Esophagus squamous epithelium (tissue), 5 donors: Measurements from ENCODE around the gene RIC8B. TPM values are rescaled to one million over a fixed set of nuclear protein-coding genes. Genes with fewer than 3 reads are reported as not detected.

Experiments
- DNase-seq: peaks from one replicate; lab custom pipeline; 2025; lab: John Stamatoyannopoulos, UW
- H3K27ac ChIP-seq, 4 donors: fragments of 200-600 bp; sonication (generic); one replicate each; pipeline ENCODE4 v1.5.1; 2016 to 2019; ENCODE audit warnings: mild to moderate bottlenecking in 1 of 4
- H3K27me3 ChIP-seq, 4 donors: fragments of 200-600 bp; sonication (generic); 1 replicate in 3 of 4; 2 replicates in 1 of 4; pipeline versions ENCODE4 v1.5.1 to v1.6.0; 2017 to 2021; ENCODE audit warnings: antibody characterized with exemption in 1 of 4
- H3K36me3 ChIP-seq, 3 donors: fragments of 200-600 bp; sonication (generic); one replicate each; pipeline ENCODE4 v1.5.1; 2016 to 2019
- H3K4me1 ChIP-seq, 3 donors: fragments of 200-600 bp; sonication (generic); one replicate each; pipeline ENCODE4 v1.5.1; 2017 to 2019
- H3K4me3 ChIP-seq, 4 donors: fragments of 200-600 bp; sonication (generic); 1 replicate in 3 of 4; 2 replicates in 1 of 4; pipeline ENCODE4 v1.5.1; 2016 to 2019; ENCODE audit warnings: mild to moderate bottlenecking in 2 of 4, moderate library complexity in 1 of 4
- H3K9me3 ChIP-seq, 3 donors: fragments of 200-600 bp; sonication (generic); one replicate each; pipeline ENCODE4 v1.5.1; 2016 to 2019
- CTCF ChIP-seq, 6 experiments: fragments of 450-650 bp in 4 of 6; fragments of 200-600 bp in 2 of 6; sonication (generic) in 2 of 6; IDR thresholded peaks; one replicate each; pipeline ENCODE4 v1.5.1; 2016 to 2019; ENCODE audit warnings: antibody characterized with exemption in 6 of 6, mild to moderate bottlenecking in 4 of 6, moderate library complexity in 4 of 6
- POLR2A ChIP-seq, 4 donors: fragments of 450-650 bp; IDR thresholded peaks; one replicate each; pipeline ENCODE4 v1.6.1; 2017; ENCODE audit warnings: antibody characterized with exemption in 4 of 4, mild to moderate bottlenecking in 4 of 4, moderate library complexity in 3 of 4
- WGBS, 2 donors: methylation state at CpG; one replicate each; pipeline ENCODE4 v1.1.5; 2018; 5-methylcytosine and 5-hydroxymethylcytosine counted together
- intact Hi-C: fragments of 100-400 bp; cut with DNase I; formaldehyde crosslinking; loops from one replicate; pipeline ENCODE4 v1.15.0; 2022
- total RNA-seq, 4 donors: library from RNA; depleted of rRNA; stranded (reverse); fragments of >200 nt; gene quantifications; one replicate each; pipeline ENCODE4 v1.1.0, GENCODE V29; 2016
- donor health status: DM: yes; HTN: yes; CAD: no.

Gene RIC8B
- total RNA-seq, 4 donors from 2014 or later, result 2.7 to 7.3 (median 5.0) TPM

GRCh38 chr12:106794369-106794768 is 19.9 kb downstream of the RIC8B start:
- Histone ChIP-seq H3K4me3 (no peak overlapping the region), H3K27ac (no peak overlapping the region), H3K27me3 (no peaks in the 10 kb centered on the region), H3K36me3 (peaks cover 0 to 15% (median 0%) of the 10 kb centered on the region in 3 donors), H3K4me1 (peaks cover 0 to 12% (median 0%) of the 10 kb centered on the region in 3 donors), H3K9me3 (no peaks in the 10 kb centered on the region)
- no peak for DNase-seq
- TF ChIP-seq POLR2A (IDR thresholded peaks at IDR 0.05) (no peak), CTCF (IDR thresholded peaks at IDR 0.05) (no peak)
- 64 to 69% methylated on average over 1 of the region's 1 CpG for WGBS, 2 donors
- intact Hi-C loops, result no loop called here

DNA sequence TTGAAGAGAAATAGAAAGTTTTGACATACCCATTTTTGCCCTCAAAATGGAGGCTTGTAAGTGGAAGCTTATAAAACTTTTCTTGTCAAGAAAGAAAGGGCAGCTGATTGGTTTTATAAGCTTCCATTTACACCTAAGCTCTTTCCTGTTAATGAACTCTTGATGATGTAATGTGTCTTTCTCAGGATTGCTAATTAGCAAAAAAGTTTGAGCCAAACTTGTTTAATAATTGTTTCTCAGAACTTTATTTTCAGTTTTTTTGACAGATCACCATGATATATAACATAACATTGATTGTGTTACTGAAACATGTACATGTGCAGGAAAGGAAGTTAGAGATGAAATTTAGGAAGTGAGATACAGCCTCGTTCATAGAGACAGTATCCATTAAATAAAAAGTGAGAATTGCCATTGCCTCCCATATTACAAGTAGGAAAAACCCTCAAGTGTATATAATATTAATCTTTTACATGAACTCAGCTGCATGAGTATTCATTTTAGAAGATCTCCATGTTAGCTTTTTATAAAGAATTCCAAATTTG is 26.8 kb downstream of the RIC8B start:
- Histone ChIP-seq H3K27ac (no peak overlapping the region), H3K4me3 (no peak overlapping the region), H3K4me1 (no peaks in the 10 kb centered on the region), H3K9me3 (no peaks in the 10 kb centered on the region), H3K36me3 (peaks cover 0 to 18% (median 0%) of the 10 kb centered on the region in 3 donors), H3K27me3 (no peaks in the 10 kb centered on the region)
- DNase-seq, result no peak
- WGBS, 2 donors, result 44 to 53% methylated on average over 1 of the region's 1 CpG
- intact Hi-C loops, result no loop called here
- TF ChIP-seq POLR2A (IDR thresholded peaks at IDR 0.05), result no peak
- TF ChIP-seq CTCF (IDR thresholded peaks at IDR 0.05), result no peak

- no peak overlapping the region for H3K27ac ChIP-seq
- no peak for TF ChIP-seq CTCF (IDR thresholded peaks at IDR 0.05)
Observed at GRCh38 chr12:106801830-106802533, 27.5 kb downstream of the RIC8B start.

GRCh38 chr12:106804668-106805067 is 30.2 kb downstream of the RIC8B start:
- intact Hi-C loops, result no loop called here
- Histone ChIP-seq H3K9me3 (no peaks in the 10 kb centered on the region), H3K4me1 (no peaks in the 10 kb centered on the region), H3K4me3 (no peak overlapping the region), H3K27me3 (no peaks in the 10 kb centered on the region), H3K27ac (no peak overlapping the region), H3K36me3 (peaks cover 0 to 26% (median 0%) of the 10 kb centered on the region in 3 donors)
- 61 to 66% methylated on average over 3 of the region's 3 CpGs for WGBS, 2 donors
- TF ChIP-seq POLR2A (IDR thresholded peaks at IDR 0.05) (no peak), CTCF (IDR thresholded peaks at IDR 0.05) (no peak)
- DNase-seq, result no peak

More at GRCh38 chr12:106801830-106802533, 27.5 kb downstream of the RIC8B start:
- intact Hi-C loops, result no loop called here
- no peak overlapping the region for H3K4me3 ChIP-seq
- no peaks in the 10 kb centered on the region for H3K4me1 ChIP-seq
- DNase-seq, result no peak
- no peaks in the 10 kb centered on the region for H3K9me3 ChIP-seq
- no peaks in the 10 kb centered on the region for H3K27me3 ChIP-seq
- H3K36me3 ChIP-seq, result peaks cover 0 to 25% (median 0%) of the 10 kb centered on the region in 3 donors
- 77 to 84% methylated on average over 4 of the region's 4 CpGs for WGBS, 2 donors

DNA sequence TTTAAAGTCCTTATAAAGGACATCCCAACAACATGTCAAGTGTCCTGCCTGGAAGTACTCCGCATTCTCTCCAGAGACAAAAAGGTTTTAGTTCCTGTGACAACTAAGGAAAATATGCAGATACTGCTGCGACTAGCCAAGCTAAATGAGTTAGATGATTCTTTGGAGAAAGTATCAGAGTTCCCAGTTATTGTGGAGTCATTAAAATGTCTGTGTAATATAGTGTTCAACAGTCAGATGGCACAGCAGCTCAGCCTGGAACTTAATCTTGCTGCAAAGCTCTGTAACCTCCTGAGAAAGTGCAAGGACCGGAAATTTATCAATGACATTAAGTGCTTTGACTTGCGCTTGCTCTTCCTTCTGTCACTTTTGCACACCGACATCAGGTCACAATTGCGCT is 40.2 kb downstream of the RIC8B start:
- no peak for DNase-seq
- Histone ChIP-seq H3K36me3 (peaks cover 0 to 17% (median 0%) of the 10 kb centered on the region in 3 donors), H3K4me1 (no peaks in the 10 kb centered on the region), H3K27me3 (no peaks in the 10 kb centered on the region), H3K4me3 (no peak overlapping the region), H3K27ac (no peak overlapping the region), H3K9me3 (no peaks in the 10 kb centered on the region)
- 93 to 96% methylated on average over 6 of the region's 6 CpGs for WGBS, 2 donors
- intact Hi-C loops, result no loop called here
- TF ChIP-seq CTCF (IDR thresholded peaks at IDR 0.05) (no peak), POLR2A (IDR thresholded peaks at IDR 0.05) (no peak)
